GM12865 (cell line): ENCODE data around the gene CCNYL1.
A peak's percentile ranks its signal among the peaks of the same experiment; 100 is the strongest.

Experiments
- DNase-seq: peaks from one replicate; pipeline ENCODE4 v3.0.0; 2010; ENCODE audit warnings: low read depth
- H3K4me3 ChIP-seq: 2 replicates; pipeline ENCODE4 v1.5.1; 2011; ENCODE audit warnings: mild to moderate bottlenecking, low read depth, low read length, control low read depth
- TF ChIP-seq, protein P1 (sequence below): IDR thresholded peaks from 2 replicates; pipeline ENCODE4 v1.5.1; 2011; ENCODE audit warnings: low read length, control low read depth, low read depth, inconsistent platforms; ENCODE audit not compliant: insufficient read depth; ENCODE audit errors: missing control alignments

The CCNYL1 gene

DNA sequence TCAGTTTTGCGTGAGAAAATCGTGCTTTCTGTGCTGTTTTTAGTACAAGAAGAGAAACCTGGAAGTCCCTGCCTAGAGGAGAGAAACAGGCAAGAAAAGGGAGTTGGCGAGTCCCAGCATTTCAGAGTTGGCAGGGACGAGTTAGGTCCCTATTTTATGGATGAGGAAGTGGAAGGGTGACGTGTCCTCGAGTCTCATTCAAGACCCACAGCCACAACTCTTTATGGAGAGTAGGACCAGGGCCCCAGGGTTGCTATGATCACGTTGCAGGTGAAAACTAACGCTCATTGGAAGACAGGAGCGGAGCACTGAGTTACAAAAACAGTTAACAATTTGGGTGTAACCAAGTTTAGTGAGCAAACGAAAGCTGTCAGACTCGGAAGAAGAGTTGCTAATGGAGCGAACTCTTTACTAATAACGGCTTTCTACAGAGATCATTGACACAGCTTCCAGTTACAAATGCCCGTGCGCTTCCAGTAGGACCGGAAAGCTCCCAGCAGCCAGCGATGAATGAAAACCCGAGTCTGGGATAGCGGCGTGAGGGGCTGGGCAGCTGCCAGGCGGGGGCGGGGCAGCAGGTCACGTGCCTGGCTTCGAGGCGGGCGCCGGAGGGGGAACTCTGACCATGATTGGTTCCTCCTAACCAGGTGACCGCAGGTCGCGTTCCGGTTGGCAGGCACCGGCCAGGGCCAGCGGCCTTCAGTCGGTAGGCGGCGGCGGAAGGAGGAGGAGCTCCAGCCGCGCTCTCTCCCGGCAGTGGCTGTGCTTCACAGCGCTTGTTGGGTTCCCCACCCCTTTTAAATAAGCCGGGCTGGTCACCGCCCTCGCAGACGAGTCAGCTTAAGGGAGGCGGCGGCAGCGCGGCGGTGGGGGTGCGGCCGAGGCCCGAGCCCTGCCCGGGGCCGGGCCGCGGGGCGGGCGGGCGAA, at the start of gene CCNYL1:
Gene CCNYL1 (plus strand): TSS at position 827 of the 927 bp plus-strand sequence. CDS start 257 bp downstream, outside the sequence.
- peak within 1 kb of the TSS; percentile 70 for H3K4me3 ChIP-seq
- peak; percentile 99 for DNase-seq
- TF ChIP-seq, protein P1, sequence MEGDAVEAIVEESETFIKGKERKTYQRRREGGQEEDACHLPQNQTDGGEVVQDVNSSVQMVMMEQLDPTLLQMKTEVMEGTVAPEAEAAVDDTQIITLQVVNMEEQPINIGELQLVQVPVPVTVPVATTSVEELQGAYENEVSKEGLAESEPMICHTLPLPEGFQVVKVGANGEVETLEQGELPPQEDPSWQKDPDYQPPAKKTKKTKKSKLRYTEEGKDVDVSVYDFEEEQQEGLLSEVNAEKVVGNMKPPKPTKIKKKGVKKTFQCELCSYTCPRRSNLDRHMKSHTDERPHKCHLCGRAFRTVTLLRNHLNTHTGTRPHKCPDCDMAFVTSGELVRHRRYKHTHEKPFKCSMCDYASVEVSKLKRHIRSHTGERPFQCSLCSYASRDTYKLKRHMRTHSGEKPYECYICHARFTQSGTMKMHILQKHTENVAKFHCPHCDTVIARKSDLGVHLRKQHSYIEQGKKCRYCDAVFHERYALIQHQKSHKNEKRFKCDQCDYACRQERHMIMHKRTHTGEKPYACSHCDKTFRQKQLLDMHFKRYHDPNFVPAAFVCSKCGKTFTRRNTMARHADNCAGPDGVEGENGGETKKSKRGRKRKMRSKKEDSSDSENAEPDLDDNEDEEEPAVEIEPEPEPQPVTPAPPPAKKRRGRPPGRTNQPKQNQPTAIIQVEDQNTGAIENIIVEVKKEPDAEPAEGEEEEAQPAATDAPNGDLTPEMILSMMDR: no peak

DNA sequence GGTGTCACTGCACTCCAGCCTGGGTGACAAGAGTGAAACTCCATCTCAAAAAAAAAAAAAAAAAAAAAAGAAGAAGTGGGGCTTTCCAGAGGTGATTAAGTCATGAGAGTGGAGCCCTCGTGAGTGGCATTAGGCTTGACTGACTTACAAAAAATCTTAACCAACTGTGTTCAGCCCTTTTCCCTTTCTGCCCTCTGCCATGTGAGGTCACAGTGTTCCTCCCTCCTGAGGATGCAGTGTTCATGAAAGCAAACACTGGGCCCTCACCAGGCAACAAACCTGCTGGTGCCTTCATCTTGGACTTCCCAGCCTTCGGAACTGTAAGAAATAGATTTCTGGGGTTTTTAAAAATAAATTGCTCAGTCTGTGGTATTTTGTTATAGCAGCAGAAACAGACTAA, 49.2 kb upstream of the CCNYL1 start:
- peak overlapping the region; percentile 37 for H3K4me3 ChIP-seq
- TF ChIP-seq, protein P1: no peak
- DNase-seq: peak; percentile 83

DNA sequence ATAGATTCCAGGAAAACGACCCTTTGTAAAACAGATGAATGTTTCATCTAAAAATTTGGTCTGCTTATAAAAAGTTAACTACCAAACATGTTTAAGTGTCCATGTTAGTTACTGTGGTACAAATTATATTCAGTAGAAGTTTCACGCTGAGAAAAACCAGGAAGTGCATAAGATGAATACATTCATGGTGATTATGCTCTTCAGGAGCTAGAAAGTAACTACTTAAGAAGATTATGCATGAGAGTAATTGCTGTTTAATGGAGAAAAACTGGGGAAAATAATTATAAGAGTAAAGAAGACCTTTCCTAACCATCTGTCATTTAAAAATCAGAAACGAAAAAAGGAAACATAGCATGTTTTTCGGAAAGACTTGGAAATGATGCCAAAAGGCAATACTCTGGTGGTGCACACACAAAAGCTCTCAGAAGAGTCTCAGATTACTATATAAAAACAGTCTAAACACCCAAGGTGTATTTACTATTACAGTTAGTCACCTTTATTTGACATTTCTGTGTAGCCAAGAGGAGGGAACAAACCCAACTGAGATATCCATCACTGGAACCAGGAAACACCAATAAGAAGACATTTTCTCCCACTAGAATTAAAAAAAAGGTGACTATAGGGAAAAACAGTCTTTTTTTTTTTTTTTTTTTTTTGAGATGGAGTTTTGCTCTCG, 47.4 kb upstream of the CCNYL1 start:
- TF ChIP-seq, protein P1: no peak
- no peak overlapping the region for H3K4me3 ChIP-seq
- DNase-seq: no peak

DNA sequence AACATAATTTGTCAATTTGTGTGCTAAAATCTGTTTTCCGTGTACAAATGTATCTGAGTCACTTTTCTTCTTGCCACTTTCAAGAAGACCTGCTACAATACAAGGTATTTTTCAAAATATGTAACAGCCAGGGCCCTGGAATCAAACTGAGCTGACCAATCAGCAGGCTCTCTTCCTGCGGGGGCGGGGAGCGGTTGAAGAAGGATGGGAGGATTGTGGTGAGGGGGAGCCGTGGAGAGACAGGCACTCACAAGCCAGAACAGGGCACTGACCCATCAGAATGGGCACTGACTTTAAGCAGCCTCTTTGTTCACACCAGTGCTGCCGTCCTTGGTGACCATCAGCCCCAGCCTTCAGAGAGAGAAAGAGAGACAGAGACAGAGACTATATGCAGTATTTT, 40.6 kb upstream of the CCNYL1 start:
- H3K4me3 ChIP-seq: no peak overlapping the region
- TF ChIP-seq, protein P1: no peak
- DNase-seq: no peak

DNA sequence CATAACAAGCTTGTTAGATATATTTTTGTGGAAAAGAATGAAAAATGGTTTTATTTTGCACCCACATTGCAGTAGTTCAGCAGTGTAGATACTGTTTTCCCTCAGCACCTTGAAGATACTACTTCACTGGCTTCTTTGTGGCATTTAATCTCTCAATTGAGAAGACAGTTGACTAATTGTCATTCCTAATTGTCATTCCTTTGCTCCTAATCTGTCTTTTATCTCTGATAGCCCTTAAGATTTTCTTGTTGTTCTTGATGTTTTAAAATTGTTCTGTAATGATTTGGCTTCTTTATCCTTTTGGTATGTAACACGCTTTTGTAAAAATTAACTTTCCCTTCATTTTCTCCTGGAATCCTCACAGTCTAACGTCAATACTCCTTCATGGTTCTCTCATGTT, 38.0 kb upstream of the CCNYL1 start:
- no peak for DNase-seq

DNA sequence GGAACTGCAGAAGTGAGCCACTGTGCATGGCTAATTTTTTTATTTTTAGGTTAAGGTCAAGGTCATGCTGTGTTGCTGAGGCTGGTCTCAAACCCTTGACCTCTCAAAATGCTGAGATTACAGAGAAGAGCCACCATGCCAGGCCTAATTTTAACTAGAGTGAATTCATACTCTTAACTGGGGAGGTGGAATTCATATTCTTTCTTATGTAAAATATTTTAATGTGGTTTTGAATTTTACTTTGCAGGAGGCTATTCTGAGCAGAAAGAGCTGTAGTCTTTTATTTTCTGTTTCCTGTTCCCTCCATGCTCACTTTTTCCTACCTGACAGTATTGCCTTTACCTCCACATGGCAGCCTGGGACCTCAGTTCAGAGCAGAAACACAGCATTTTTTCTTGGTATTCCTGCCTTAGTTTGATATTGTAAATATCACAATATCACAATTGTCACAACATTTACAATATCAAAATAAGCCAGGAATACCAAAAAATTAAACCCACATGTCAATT, 37.1 kb upstream of the CCNYL1 start:
- no peak for DNase-seq
- no peak overlapping the region for H3K4me3 ChIP-seq
- TF ChIP-seq, protein P1: no peak

More for the DNA sequence above, 38.0 kb upstream of the CCNYL1 start:
- H3K4me3 ChIP-seq: no peak overlapping the region
- TF ChIP-seq, protein P1: no peak
